PFSK-1 (cell line): ENCODE measurements around the gene XXYLT1.

Experiments
- POLR2AphosphoS5 ChIP-seq: IDR thresholded peaks from 2 replicates; pipeline ENCODE4 v1.6.1; 2012; ENCODE audit warnings: low read depth, mild to moderate bottlenecking, control low read depth, low read length, moderate library complexity
- SIN3A ChIP-seq: IDR thresholded peaks from 2 replicates; pipeline ENCODE4 v1.6.1; 2012; ENCODE audit warnings: mild to moderate bottlenecking, low read length, moderate library complexity, borderline replicate concordance; ENCODE audit not compliant: insufficient read depth
- TAF1 ChIP-seq: IDR thresholded peaks from 2 replicates; pipeline ENCODE4 v1.6.1; 2012; ENCODE audit warnings: low read length, control low read depth, borderline replicate concordance; ENCODE audit not compliant: insufficient read depth
- TF ChIP-seq, protein P1 (sequence below), 2 experiments: IDR thresholded peaks; 2 replicates each; pipeline versions ENCODE4 v1.6.1 to v1.8.0; 2011 to 2012; ENCODE audit warnings: low read depth in 2 of 2, low read length in 2 of 2, control low read depth in 1 of 2, inconsistent platforms in 1 of 2, mild to moderate bottlenecking in 1 of 2, moderate library complexity in 1 of 2; ENCODE audit not compliant: insufficient read depth in 1 of 2

DNA sequence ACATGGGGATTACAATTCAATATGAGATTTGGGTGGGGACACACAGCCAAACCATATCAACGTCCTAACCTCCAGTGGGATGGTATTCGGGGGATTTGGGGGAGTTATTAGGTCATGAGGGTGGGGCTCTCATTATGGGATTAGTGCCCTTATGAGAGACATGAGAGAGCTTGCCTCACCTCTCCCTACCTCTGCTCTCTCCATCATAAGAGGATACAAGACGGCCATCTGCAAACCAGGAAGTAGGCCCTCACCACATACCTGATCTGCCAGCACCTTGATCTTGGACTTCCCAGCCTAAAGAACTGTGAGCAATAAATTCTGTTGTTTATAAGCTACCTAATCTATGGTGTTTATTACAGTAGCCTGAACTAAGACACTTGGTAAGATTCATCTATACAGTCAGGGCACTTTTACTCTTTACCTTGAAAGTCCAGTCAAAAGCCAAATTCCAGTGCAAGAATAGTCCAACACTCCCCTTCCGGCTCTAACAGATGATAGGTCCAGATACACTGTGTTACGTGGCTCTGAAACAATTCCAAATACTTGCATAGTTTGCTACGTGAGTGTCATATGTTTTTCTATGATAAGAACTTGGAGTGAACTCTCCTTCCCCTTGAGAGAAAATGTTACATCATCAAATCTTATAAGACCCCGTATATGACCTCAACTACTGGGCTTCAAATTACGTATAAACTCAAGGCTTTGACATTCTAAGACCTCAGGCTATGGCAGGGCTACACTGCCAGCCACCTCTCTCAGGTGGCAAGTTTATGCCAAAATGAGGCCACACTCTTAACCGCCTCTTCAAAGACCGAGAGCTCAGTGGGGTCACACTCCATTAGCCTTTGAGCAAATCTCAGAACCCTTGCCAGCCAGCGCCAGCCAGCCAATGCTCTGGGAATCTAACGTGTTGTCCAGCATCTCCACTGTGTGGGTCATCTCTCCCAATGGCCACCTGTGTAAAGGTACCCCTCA, 129.9 kb downstream of the XXYLT1 start:
- TF ChIP-seq SIN3A (no peak), POLR2AphosphoS5 (no peak), TAF1 (no peak)
- TF ChIP-seq, protein P1, sequence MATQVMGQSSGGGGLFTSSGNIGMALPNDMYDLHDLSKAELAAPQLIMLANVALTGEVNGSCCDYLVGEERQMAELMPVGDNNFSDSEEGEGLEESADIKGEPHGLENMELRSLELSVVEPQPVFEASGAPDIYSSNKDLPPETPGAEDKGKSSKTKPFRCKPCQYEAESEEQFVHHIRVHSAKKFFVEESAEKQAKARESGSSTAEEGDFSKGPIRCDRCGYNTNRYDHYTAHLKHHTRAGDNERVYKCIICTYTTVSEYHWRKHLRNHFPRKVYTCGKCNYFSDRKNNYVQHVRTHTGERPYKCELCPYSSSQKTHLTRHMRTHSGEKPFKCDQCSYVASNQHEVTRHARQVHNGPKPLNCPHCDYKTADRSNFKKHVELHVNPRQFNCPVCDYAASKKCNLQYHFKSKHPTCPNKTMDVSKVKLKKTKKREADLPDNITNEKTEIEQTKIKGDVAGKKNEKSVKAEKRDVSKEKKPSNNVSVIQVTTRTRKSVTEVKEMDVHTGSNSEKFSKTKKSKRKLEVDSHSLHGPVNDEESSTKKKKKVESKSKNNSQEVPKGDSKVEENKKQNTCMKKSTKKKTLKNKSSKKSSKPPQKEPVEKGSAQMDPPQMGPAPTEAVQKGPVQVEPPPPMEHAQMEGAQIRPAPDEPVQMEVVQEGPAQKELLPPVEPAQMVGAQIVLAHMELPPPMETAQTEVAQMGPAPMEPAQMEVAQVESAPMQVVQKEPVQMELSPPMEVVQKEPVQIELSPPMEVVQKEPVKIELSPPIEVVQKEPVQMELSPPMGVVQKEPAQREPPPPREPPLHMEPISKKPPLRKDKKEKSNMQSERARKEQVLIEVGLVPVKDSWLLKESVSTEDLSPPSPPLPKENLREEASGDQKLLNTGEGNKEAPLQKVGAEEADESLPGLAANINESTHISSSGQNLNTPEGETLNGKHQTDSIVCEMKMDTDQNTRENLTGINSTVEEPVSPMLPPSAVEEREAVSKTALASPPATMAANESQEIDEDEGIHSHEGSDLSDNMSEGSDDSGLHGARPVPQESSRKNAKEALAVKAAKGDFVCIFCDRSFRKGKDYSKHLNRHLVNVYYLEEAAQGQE (IDR thresholded peaks at IDR 0.05; ENCODE audit: insufficient read depth in 1 of 2, low read depth in 2 of 2, low read length in 2 of 2) = no peak
